NCI-H526 (cell line): ENCODE data around the gene PCNX1.

ENCODE experiments used
- DNase-seq, 2 experiments: peaks; one replicate each; lab custom pipeline; 2025; lab: John Stamatoyannopoulos, UW

PCNX1 gene

GRCh38 chr14:70962935-70963334, 55.7 kb downstream of the PCNX1 start:
- no peak for DNase-seq

GRCh38 chr14:70964492-70964891, 57.2 kb downstream of the PCNX1 start:
- DNase-seq: no peak

GRCh38 chr14:70971560-70971959, 64.3 kb downstream of the PCNX1 start:
- DNase-seq: no peak

GRCh38 chr14:70972107-70972976, 65.1 kb downstream of the PCNX1 start:
- peak; percentile 56 to 87 for DNase-seq

- no peak for DNase-seq
Observed at GRCh38 chr14:70976591-70976990, 69.3 kb downstream of the PCNX1 start.

GRCh38 chr14:70981000-70981952, 74.0 kb downstream of the PCNX1 start:
- no peak for DNase-seq

GRCh38 chr14:70982200-70982599, 74.9 kb downstream of the PCNX1 start:
- DNase-seq: no peak

GRCh38 chr14:70987041-70987440, 79.8 kb downstream of the PCNX1 start:
- DNase-seq: no peak

GRCh38 chr14:70988452-70988851, 81.2 kb downstream of the PCNX1 start:
- DNase-seq: no peak

- no peak for DNase-seq
Observed at GRCh38 chr14:70993931-70994330, 86.7 kb downstream of the PCNX1 start.

GRCh38 chr14:70995211-70995610, 88.0 kb downstream of the PCNX1 start:
- no peak for DNase-seq

GRCh38 chr14:70995671-70996070, 88.4 kb downstream of the PCNX1 start:
- peak in 1 of 2 experiments; percentile 1 for DNase-seq

- DNase-seq: no peak
Observed at GRCh38 chr14:70999117-70999516, 91.9 kb downstream of the PCNX1 start.

- no peak for DNase-seq
Observed at GRCh38 chr14:71000091-71000490, 92.8 kb downstream of the PCNX1 start.

- DNase-seq: no peak
Observed at GRCh38 chr14:71001742-71002141, 94.5 kb downstream of the PCNX1 start.

GRCh38 chr14:71003156-71003555, 95.9 kb downstream of the PCNX1 start:
- DNase-seq: no peak

GRCh38 chr14:71004481-71004880, 97.2 kb downstream of the PCNX1 start:
- no peak for DNase-seq

GRCh38 chr14:71005076-71005475, 97.8 kb downstream of the PCNX1 start:
- DNase-seq: no peak

GRCh38 chr14:71006200-71006563, 98.9 kb downstream of the PCNX1 start:
- no peak for DNase-seq

- no peak for DNase-seq
Observed at GRCh38 chr14:71011479-71011878, 104.2 kb downstream of the PCNX1 start.

- no peak for DNase-seq
Observed at GRCh38 chr14:71012888-71013287, 105.6 kb downstream of the PCNX1 start.

GRCh38 chr14:71013551-71014192, 106.4 kb downstream of the PCNX1 start:
- no peak for DNase-seq
